Measurements from ENCODE around the gene C16orf95. TPM values are rescaled to one million over a fixed set of nuclear protein-coding genes. Genes with fewer than 3 reads are reported as not detected.

The C16orf95 gene
- total RNA-seq, 3 donors from 2014 or later = 2.0 to 3.8 TPM; not detected in 1

DNA sequence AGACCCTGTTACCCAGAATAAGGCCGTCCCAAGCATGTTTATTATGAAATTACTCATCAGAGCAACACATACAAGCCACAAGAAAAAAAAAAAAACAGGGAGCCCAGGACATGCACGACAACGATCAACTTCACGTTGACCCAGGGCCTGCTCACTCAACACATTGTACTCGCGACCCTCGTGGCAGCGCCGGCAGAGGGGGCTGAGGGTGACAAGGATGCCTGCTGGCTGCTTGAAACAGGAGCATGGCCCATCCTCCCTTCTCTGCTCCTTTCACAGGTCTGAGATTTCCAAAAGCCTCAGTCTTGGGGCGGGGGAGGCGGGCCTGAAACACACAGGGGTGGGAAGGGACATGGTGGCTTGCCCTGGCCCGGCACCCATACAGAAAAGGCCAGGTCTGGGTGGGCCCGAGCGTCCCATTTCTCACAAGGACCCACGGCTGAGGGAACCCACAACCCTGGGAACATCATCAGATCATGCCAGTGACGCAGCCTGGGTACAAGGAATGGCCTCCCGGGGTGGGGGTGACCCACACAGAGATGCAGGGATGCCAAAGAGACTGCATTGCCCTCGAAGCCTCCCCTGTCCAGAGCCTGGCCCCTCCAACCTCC lies 21.1 kb upstream of the C16orf95 start:
- Histone ChIP-seq H3K27me3 (no peaks in the 10 kb centered on the region), H3K36me3 (peaks cover 12% of the 10 kb centered on the region), H3K9me3 (no peaks in the 10 kb centered on the region), H3K27ac (peak overlapping the region in 1 of 2 donors; percentile 7), H3K4me3 (no peak overlapping the region), H3K4me1 (no peaks in the 10 kb centered on the region)
- intact Hi-C loops (cut with DNase I; ENCODE audit: low total_unique reads) = no loop called here
- no peak for DNase-seq (ENCODE audit: low spot score in 2 of 2)
- TF ChIP-seq CTCF (IDR thresholded peaks at IDR 0.05) = no peak

- Histone ChIP-seq H3K9me3 (no peaks in the 10 kb centered on the region), H3K36me3 (peaks cover 12% of the 10 kb centered on the region), H3K4me1 (no peaks in the 10 kb centered on the region), H3K4me3 (no peak overlapping the region), H3K27me3 (no peaks in the 10 kb centered on the region), H3K27ac (no peak overlapping the region)
- TF ChIP-seq POLR2A (IDR thresholded peaks at IDR 0.05) (no peak), CTCF (IDR thresholded peaks at IDR 0.05) (no peak), POLR2AphosphoS5 (IDR thresholded peaks at IDR 0.05) (no peak)
- no peak for DNase-seq (ENCODE audit: low spot score in 2 of 2)
- intact Hi-C loops (cut with DNase I; ENCODE audit: low total_unique reads) = no loop called here
Measured at GRCh38 chr16:87337262-87337771, 20.1 kb upstream of the C16orf95 start.

- no peaks in the 10 kb centered on the region for H3K27me3 ChIP-seq
- no peak overlapping the region for H3K4me3 ChIP-seq
- peaks cover 12% of the 10 kb centered on the region for H3K36me3 ChIP-seq
- no peaks in the 10 kb centered on the region for H3K4me1 ChIP-seq
- intact Hi-C loops (cut with DNase I; ENCODE audit: low total_unique reads) = no loop called here
- no peak overlapping the region for H3K27ac ChIP-seq
- TF ChIP-seq POLR2AphosphoS5 (IDR thresholded peaks at IDR 0.05) (no peak), CTCF (IDR thresholded peaks at IDR 0.05) (no peak), POLR2A (IDR thresholded peaks at IDR 0.05) (no peak)
- no peaks in the 10 kb centered on the region for H3K9me3 ChIP-seq
- DNase-seq (ENCODE audit: low spot score in 2 of 2) = no peak
Measured at GRCh38 chr16:87336434-87337240, 19.4 kb upstream of the C16orf95 start.

DNA sequence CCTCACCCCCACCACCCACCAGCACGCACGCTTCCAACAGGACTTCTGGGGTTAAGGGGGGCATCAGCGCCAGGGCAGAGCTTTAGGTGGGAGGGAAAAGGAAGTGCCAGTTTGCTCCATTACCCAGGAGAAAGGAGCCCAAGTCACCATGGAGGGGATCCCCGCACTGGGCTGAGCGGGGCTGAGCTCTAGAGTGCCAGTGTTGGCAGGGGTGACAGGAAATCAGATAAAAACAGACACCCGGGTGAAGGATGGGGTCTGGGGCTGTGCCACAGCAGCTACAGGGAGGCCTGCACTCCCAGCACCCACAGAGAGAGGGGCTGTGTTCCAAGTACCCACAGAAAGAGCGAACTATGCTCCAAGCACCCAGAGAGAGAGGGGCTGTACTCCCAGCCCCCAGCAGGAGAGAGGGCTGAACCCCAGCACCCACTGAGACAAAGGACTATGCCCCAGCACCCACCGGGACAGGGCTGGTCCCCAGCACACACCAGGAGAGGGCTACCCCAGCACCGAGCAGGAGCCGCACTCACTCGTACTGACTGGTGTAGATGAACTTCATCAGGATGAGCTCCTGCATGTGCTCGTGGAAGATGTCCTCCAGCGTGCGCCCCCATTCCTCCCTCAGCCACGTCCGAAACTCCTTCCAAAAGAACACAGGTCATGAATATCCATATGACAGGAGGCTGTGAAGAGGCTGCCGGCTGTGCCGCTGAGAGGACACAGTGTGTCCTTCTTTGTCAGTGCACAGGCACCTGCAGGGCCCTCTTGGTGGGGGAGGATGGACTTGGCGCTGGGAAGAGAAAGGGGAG lies 18.6 kb upstream of the C16orf95 start:
- no peak for TF ChIP-seq CTCF (IDR thresholded peaks at IDR 0.05)
- no peak for TF ChIP-seq POLR2AphosphoS5 (IDR thresholded peaks at IDR 0.05)
- TF ChIP-seq POLR2A (IDR thresholded peaks at IDR 0.05) = no peak
- DNase-seq (ENCODE audit: low spot score in 2 of 2) = no peak
- no peak overlapping the region for H3K27ac ChIP-seq
- peaks cover 12% of the 10 kb centered on the region for H3K36me3 ChIP-seq
- intact Hi-C loops (cut with DNase I; ENCODE audit: low total_unique reads) = no loop called here
- H3K27me3 ChIP-seq = no peaks in the 10 kb centered on the region
- H3K4me3 ChIP-seq = no peak overlapping the region
- no peaks in the 10 kb centered on the region for H3K9me3 ChIP-seq
- no peaks in the 10 kb centered on the region for H3K4me1 ChIP-seq
